Measurements from ENCODE around the gene ADCY6. TPM values are rescaled to one million over a fixed set of nuclear protein-coding genes. Genes with fewer than 3 reads are reported as not detected.

The ADCY6 gene
- total RNA-seq, 1 experiment from 2014 or later: 24.1 TPM

- Histone ChIP-seq H3K4me1 (ENCODE audit: control insufficient read depth, insufficient read depth, low read length) (no peaks in the 10 kb centered on the region), H3K36me3 (ENCODE audit: control insufficient read depth, insufficient read depth, low read length) (no peaks in the 10 kb centered on the region), H3K27me3 (ENCODE audit: control insufficient read depth, insufficient read depth, low read length) (no peaks in the 10 kb centered on the region), H3K27ac (ENCODE audit: low read length) (no peak overlapping the region), H3K9me3 (ENCODE audit: control insufficient read depth, insufficient read depth, low read depth, low read length) (no peaks in the 10 kb centered on the region), H3K4me3 (ENCODE audit: low read depth in 2 of 2, low read length in 2 of 2) (no peak overlapping the region)
- BruUV-seq (replicated peaks): no TSS peak
- ATAC-seq (no peak), DNase-seq (ENCODE audit: low read depth, low spot score) (no peak)
- intact Hi-C loops (cut with micrococcal nuclease; ENCODE audit: unreplicated experiment): no loop called here
- in situ Hi-C loops (cut with HindIII; ENCODE audit: low pct_unique_long_range_greater_than_20kb, low sequenced_read_pairs): no loop called here
- TF ChIP-seq POLR2AphosphoS5 (IDR thresholded peaks at IDR 0.05; ENCODE audit: low read depth, low read length) (no peak), TCF7L2 (IDR thresholded peaks at IDR 0.05; ENCODE audit: low read depth, low read length) (no peak), CTCF (IDR thresholded peaks at IDR 0.05) (no peak), REST (IDR thresholded peaks at IDR 0.05; ENCODE audit: insufficient read depth in 1 of 2, low read depth in 2 of 2, low read length in 1 of 2) (no peak)
- POLR2A ChIA-PET: no interaction called here
- CTCF ChIA-PET: no interaction called here
These were observed 20.7 kb downstream of the ADCY6 start for GRCh38 chr12:48768147-48768546.

GRCh38 chr12:48767521-48767920 lies 21.4 kb downstream of the ADCY6 start:
- H3K9me3 ChIP-seq (ENCODE audit: control insufficient read depth, insufficient read depth, low read depth, low read length): no peaks in the 10 kb centered on the region
- no peak for DNase-seq (ENCODE audit: low read depth, low spot score)
- CTCF ChIA-PET: no interaction called here
- no peak overlapping the region for H3K27ac ChIP-seq (ENCODE audit: low read length)
- POLR2A ChIA-PET: no interaction called here
- H3K27me3 ChIP-seq (ENCODE audit: control insufficient read depth, insufficient read depth, low read length): no peaks in the 10 kb centered on the region
- no peaks in the 10 kb centered on the region for H3K36me3 ChIP-seq (ENCODE audit: control insufficient read depth, insufficient read depth, low read length)
- H3K4me1 ChIP-seq (ENCODE audit: control insufficient read depth, insufficient read depth, low read length): no peaks in the 10 kb centered on the region
- intact Hi-C loops (cut with micrococcal nuclease; ENCODE audit: unreplicated experiment): no loop called here
- no peak overlapping the region for H3K4me3 ChIP-seq (ENCODE audit: low read depth in 2 of 2, low read length in 2 of 2)
- ATAC-seq: no peak
- BruUV-seq (replicated peaks): no TSS peak
- TF ChIP-seq REST (IDR thresholded peaks at IDR 0.05; ENCODE audit: insufficient read depth in 1 of 2, low read depth in 2 of 2, low read length in 1 of 2): no peak
- no peak for TF ChIP-seq SIN3A (IDR thresholded peaks at IDR 0.05; ENCODE audit: borderline replicate concordance, insufficient read depth, low read depth, low read length)
- no peak for TF ChIP-seq TCF7L2 (IDR thresholded peaks at IDR 0.05; ENCODE audit: low read depth, low read length)
- TF ChIP-seq POLR2AphosphoS5 (IDR thresholded peaks at IDR 0.05; ENCODE audit: low read depth, low read length): no peak
- TF ChIP-seq CTCF (IDR thresholded peaks at IDR 0.05): no peak
- in situ Hi-C loops (cut with HindIII; ENCODE audit: low pct_unique_long_range_greater_than_20kb, low sequenced_read_pairs): no loop called here
